OCI-LY1 (cell line): ENCODE measurements around the gene OR2T3.
"Not testable (repeated sequence)": the region's sequence is repeated elsewhere in the genome, so short reads cannot be mapped to it uniquely, and the experiment has no call there.

Experiments
- EZH2 ChIP-seq: fragments of 200-600 bp; sonication (generic), shearing (Covaris generic); IDR thresholded peaks from 2 replicates; pipeline ENCODE4 v1.8.0; 2017; ENCODE audit warnings: borderline replicate concordance, mixed run types, mild to moderate bottlenecking, antibody characterized with exemption, low read length, moderate library complexity, mixed read lengths
- TF ChIP-seq, protein P1 (sequence below): fragments of 200-600 bp; sonication (generic), shearing (Covaris generic); IDR thresholded peaks from 2 replicates; pipeline ENCODE4 v1.5.1; 2017; ENCODE audit warnings: mild to moderate bottlenecking, antibody characterized with exemption, low read length, moderate library complexity, mixed read lengths

- TF ChIP-seq, protein P1, sequence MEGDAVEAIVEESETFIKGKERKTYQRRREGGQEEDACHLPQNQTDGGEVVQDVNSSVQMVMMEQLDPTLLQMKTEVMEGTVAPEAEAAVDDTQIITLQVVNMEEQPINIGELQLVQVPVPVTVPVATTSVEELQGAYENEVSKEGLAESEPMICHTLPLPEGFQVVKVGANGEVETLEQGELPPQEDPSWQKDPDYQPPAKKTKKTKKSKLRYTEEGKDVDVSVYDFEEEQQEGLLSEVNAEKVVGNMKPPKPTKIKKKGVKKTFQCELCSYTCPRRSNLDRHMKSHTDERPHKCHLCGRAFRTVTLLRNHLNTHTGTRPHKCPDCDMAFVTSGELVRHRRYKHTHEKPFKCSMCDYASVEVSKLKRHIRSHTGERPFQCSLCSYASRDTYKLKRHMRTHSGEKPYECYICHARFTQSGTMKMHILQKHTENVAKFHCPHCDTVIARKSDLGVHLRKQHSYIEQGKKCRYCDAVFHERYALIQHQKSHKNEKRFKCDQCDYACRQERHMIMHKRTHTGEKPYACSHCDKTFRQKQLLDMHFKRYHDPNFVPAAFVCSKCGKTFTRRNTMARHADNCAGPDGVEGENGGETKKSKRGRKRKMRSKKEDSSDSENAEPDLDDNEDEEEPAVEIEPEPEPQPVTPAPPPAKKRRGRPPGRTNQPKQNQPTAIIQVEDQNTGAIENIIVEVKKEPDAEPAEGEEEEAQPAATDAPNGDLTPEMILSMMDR: not testable (repeated sequence)
- TF ChIP-seq EZH2: not testable (repeated sequence)
These were observed 33.9 kb upstream of the OR2T3 start for GRCh38 chr1:248439283-248439682.
